A549 treated with dexamethasone at 1 μM for 4 hours (cell line): ENCODE measurements around the gene ERVMER34-1. TPM values are rescaled to one million over a fixed set of nuclear protein-coding genes. Genes with fewer than 3 reads are reported as not detected.

Experiments used
- total RNA-seq: library from RNA; stranded (reverse); fragments of 200-300 nt; extraction: Qiagen RNA extraction; gene quantifications from 5 replicates; pipeline ENCODE4 v1.2.3, GENCODE V29; 2022

ERVMER34-1 gene, protein sequence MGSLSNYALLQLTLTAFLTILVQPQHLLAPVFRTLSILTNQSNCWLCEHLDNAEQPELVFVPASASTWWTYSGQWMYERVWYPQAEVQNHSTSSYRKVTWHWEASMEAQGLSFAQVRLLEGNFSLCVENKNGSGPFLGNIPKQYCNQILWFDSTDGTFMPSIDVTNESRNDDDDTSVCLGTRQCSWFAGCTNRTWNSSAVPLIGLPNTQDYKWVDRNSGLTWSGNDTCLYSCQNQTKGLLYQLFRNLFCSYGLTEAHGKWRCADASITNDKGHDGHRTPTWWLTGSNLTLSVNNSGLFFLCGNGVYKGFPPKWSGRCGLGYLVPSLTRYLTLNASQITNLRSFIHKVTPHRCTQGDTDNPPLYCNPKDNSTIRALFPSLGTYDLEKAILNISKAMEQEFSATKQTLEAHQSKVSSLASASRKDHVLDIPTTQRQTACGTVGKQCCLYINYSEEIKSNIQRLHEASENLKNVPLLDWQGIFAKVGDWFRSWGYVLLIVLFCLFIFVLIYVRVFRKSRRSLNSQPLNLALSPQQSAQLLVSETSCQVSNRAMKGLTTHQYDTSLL
- 0.42 to 0.54 TPM (median 0.48 TPM) in 5 replicates for total RNA-seq

DNA sequence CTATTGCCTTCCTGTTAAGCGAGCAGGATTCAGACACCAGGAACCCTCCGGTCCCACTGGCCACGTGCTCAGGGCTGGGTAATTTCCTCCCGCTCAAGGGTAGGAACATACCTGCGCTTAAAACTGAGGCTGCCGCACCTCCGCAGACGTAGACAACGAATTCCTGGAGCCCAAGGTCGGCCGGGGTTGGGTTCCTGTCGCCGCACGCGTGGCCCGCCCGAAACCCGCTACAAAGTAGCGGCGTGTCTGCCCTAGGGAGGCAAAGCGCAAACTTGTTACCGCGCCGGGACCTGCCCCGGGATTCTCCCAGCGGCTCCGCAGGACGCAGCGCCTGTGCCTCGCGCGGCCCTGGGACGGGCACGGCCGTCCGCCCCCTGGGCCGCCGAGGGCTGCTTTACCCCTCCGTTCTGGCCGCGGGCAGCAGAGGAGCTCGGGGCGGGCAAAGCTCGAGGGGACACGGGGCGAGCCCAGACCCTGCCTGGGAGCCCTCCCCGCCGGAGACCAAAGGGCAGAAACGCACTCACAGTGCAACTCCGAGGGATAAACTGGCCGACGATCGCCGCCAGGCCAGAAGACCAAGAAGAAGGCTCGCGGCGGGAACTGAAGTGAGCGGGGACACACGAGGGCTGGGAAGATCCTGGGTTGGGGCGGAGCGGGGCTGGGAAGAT, at the start of gene ERVMER34-1:
Gene ERVMER34-1 (minus strand): TSS at position 607 of the 668 bp plus-strand sequence. CDS start 5,905 bp downstream, outside the sequence.

Other genes with a start within 250 kb of the ERVMER34-1 start
- 4.8 to 10.1 TPM (median 8.2 TPM) in 5 replicates for gene USP46, start 92.1 kb downstream of the ERVMER34-1 start, total RNA-seq
- 0.09 to 0.18 TPM (median 0.11 TPM) in 5 replicates for gene RASL11B, start 110.9 kb upstream of the ERVMER34-1 start, total RNA-seq